ENCODE data around the gene SLC22A4. TPM values are rescaled to one million over a fixed set of nuclear protein-coding genes. Genes with fewer than 3 reads are reported as not detected.
A peak's percentile ranks its signal among the peaks of the same experiment; 100 is the strongest.

The SLC22A4 gene
- total RNA-seq, 2 donors from 2014 or later: 0.68 TPM; not detected in 1

- no peak for DNase-seq
- no peaks in the 10 kb centered on the region for H3K36me3 Mint-ChIP-seq (ENCODE audit: low read depth)
- no peak overlapping the region for H3K4me3 Mint-ChIP-seq
- Histone ChIP-seq H3K36me3 (ENCODE audit: control insufficient read depth, insufficient read depth, low read length) (no peaks in the 10 kb centered on the region), H3K9me3 (ENCODE audit: control insufficient read depth, low read length) (no peaks in the 10 kb centered on the region), H3K27ac (ENCODE audit: low read depth, low read length) (no peak overlapping the region), H3K9ac (ENCODE audit: extremely low read depth, low read length, poor library complexity, severe bottlenecking) (no peak overlapping the region), H3K4me1 (ENCODE audit: control insufficient read depth, insufficient read depth, low read length) (no peaks in the 10 kb centered on the region), H3K27me3 (ENCODE audit: control insufficient read depth, insufficient read depth, low read length, poor library complexity, severe bottlenecking) (no peaks in the 10 kb centered on the region), H3K4me3 (ENCODE audit: low read length) (no peak overlapping the region)
- no peak for TF ChIP-seq CTCF (conservative IDR thresholded peaks at IDR 0.05)
- no peaks in the 10 kb centered on the region for H3K9me3 Mint-ChIP-seq
- H3K4me1 Mint-ChIP-seq: peaks cover 4% of the 10 kb centered on the region
- no peak overlapping the region for H3K27ac Mint-ChIP-seq
- 83 to 92% methylated on average over 2 of the region's 2 CpGs for WGBS, 2 experiments (ENCODE audit: insufficient coverage in 1 of 2, insufficient read length in 1 of 2)
- peaks cover 2% of the 10 kb centered on the region for H3K27me3 Mint-ChIP-seq (ENCODE audit: insufficient read depth)
Observed at GRCh38 chr5:132273631-132274030, 20.6 kb upstream of the SLC22A4 start.

GRCh38 chr5:132274050-132274792 lies 20.0 kb upstream of the SLC22A4 start:
- H3K4me1 Mint-ChIP-seq: peaks cover 4% of the 10 kb centered on the region
- no peaks in the 10 kb centered on the region for H3K9me3 Mint-ChIP-seq
- 95 to 99% methylated on average over 8 to 14 of the region's 14 CpGs for WGBS, 2 experiments (ENCODE audit: insufficient coverage in 1 of 2, insufficient read length in 1 of 2)
- H3K36me3 ChIP-seq (ENCODE audit: control insufficient read depth, insufficient read depth, low read length): no peaks in the 10 kb centered on the region
- no peak for TF ChIP-seq CTCF (conservative IDR thresholded peaks at IDR 0.05)
- H3K4me3 ChIP-seq (ENCODE audit: low read length): no peak overlapping the region
- peak; percentile 62 for DNase-seq
- H3K9me3 ChIP-seq (ENCODE audit: control insufficient read depth, low read length): no peaks in the 10 kb centered on the region
- no peak overlapping the region for H3K27ac ChIP-seq (ENCODE audit: low read depth, low read length)
- no peaks in the 10 kb centered on the region for H3K27me3 ChIP-seq (ENCODE audit: control insufficient read depth, insufficient read depth, low read length, poor library complexity, severe bottlenecking)
- no peak overlapping the region for H3K27ac Mint-ChIP-seq
- H3K27me3 Mint-ChIP-seq (ENCODE audit: insufficient read depth): peaks cover 2% of the 10 kb centered on the region
- H3K4me3 Mint-ChIP-seq: no peak overlapping the region
- H3K4me1 ChIP-seq (ENCODE audit: control insufficient read depth, insufficient read depth, low read length): no peaks in the 10 kb centered on the region
- no peak overlapping the region for H3K9ac ChIP-seq (ENCODE audit: extremely low read depth, low read length, poor library complexity, severe bottlenecking)
- H3K36me3 Mint-ChIP-seq (ENCODE audit: low read depth): no peaks in the 10 kb centered on the region

GRCh38 chr5:132275367-132276220 lies 18.6 kb upstream of the SLC22A4 start:
- TF ChIP-seq CTCF (conservative IDR thresholded peaks at IDR 0.05): no peak
- H3K27me3 ChIP-seq (ENCODE audit: control insufficient read depth, insufficient read depth, low read length, poor library complexity, severe bottlenecking): peaks cover 6% of the 10 kb centered on the region
- Mint-ChIP-seq H3K4me1 (peaks cover 4% of the 10 kb centered on the region), H3K9me3 (no peaks in the 10 kb centered on the region), H3K27ac (no peak overlapping the region), H3K27me3 (ENCODE audit: insufficient read depth) (peaks cover 5% of the 10 kb centered on the region), H3K4me3 (no peak overlapping the region), H3K36me3 (ENCODE audit: low read depth) (no peaks in the 10 kb centered on the region)
- no peak overlapping the region for H3K27ac ChIP-seq (ENCODE audit: low read depth, low read length)
- no peaks in the 10 kb centered on the region for H3K36me3 ChIP-seq (ENCODE audit: control insufficient read depth, insufficient read depth, low read length)
- no peak overlapping the region for H3K4me3 ChIP-seq (ENCODE audit: low read length)
- no peaks in the 10 kb centered on the region for H3K4me1 ChIP-seq (ENCODE audit: control insufficient read depth, insufficient read depth, low read length)
- peak; percentile 31 for DNase-seq
- no peak overlapping the region for H3K9ac ChIP-seq (ENCODE audit: extremely low read depth, low read length, poor library complexity, severe bottlenecking)
- H3K9me3 ChIP-seq (ENCODE audit: control insufficient read depth, low read length): no peaks in the 10 kb centered on the region
- WGBS, 2 experiments (ENCODE audit: insufficient coverage in 1 of 2, insufficient read length in 1 of 2): 65 to 85% methylated on average over 2 to 5 of the region's 5 CpGs
